ENCODE data around the gene CACNG1.

Gene CACNG1

DNA sequence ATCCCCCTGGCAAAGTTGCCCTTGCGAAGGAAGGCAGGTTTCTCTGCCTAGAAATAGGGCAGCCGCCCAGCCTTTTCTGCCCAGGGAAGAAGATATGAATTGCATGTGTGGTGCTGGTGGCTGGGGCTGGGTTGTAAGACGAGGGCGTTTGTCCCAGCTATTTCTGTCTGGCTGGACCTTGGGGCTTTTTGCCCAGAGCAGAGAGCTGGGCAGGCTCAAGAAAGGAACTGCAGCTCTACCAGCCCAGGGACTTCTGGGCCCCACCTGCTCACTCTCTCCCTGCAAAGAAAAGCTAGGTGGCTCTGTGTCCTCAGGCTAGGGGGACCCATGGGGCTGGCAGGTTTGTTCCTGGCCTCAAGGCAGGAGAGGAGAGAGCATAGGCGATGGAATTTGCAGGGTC, 586 bp downstream of the CACNG1 start:
- no peak overlapping the region for H3K4me3 ChIP-seq (ENCODE audit: low read depth, low read length)
- TF ChIP-seq, protein P1, sequence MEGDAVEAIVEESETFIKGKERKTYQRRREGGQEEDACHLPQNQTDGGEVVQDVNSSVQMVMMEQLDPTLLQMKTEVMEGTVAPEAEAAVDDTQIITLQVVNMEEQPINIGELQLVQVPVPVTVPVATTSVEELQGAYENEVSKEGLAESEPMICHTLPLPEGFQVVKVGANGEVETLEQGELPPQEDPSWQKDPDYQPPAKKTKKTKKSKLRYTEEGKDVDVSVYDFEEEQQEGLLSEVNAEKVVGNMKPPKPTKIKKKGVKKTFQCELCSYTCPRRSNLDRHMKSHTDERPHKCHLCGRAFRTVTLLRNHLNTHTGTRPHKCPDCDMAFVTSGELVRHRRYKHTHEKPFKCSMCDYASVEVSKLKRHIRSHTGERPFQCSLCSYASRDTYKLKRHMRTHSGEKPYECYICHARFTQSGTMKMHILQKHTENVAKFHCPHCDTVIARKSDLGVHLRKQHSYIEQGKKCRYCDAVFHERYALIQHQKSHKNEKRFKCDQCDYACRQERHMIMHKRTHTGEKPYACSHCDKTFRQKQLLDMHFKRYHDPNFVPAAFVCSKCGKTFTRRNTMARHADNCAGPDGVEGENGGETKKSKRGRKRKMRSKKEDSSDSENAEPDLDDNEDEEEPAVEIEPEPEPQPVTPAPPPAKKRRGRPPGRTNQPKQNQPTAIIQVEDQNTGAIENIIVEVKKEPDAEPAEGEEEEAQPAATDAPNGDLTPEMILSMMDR (IDR thresholded peaks at IDR 0.05; ENCODE audit: low read depth, low read length) = no peak

DNA sequence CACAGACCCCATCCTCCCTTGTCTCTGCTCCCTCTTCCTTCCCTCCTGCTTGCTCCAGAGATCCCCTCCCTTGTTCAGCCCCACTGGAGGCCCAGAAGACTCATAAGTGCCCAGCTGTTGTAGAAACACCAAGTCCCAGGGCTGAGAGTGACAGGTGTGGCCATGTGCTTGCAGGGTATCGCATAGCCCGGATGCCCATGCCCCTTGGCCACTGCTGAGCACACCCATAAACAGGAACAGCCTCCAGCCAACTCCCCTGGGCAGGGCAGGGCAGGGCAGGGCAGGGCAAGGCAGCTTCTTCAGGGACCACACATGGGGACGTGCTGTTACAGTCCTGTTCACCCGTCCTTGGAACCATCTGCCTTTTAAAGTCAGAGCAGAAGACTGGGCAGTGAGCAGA, 2.0 kb downstream of the CACNG1 start:
- TF ChIP-seq, protein P1 (IDR thresholded peaks at IDR 0.05; ENCODE audit: low read depth, low read length) = no peak
- H3K4me3 ChIP-seq (ENCODE audit: low read depth, low read length) = no peak overlapping the region

- TF ChIP-seq, protein P1 (IDR thresholded peaks at IDR 0.05; ENCODE audit: low read depth, low read length) = no peak
- H3K4me3 ChIP-seq (ENCODE audit: low read depth, low read length) = no peak overlapping the region
Observed at GRCh38 chr17:67047382-67047781, 3.0 kb downstream of the CACNG1 start.

GRCh38 chr17:67049025-67049739, 4.8 kb downstream of the CACNG1 start:
- no peak overlapping the region for H3K4me3 ChIP-seq (ENCODE audit: low read depth, low read length)
- TF ChIP-seq, protein P1 (IDR thresholded peaks at IDR 0.05; ENCODE audit: low read depth, low read length) = no peak

DNA sequence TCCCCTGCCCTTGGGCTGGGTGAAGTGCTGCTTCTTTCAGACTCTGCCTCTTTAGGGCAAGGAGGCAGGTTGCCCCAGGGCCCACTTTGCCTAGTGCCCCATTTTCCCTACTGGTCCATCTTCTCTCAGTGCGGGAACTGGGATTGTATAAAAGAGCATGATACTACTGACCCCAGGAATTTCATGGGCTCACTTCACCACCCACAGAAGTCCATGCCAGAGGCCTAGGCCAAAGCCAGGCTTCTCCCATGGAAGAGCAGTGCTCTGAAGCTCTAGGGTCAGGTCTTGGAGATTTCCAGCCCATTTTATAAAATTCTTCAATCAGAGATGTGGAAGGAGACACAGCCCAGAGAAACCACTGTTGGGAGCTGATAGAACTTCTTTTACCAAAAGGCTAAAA, 5.7 kb downstream of the CACNG1 start:
- TF ChIP-seq, protein P1 (IDR thresholded peaks at IDR 0.05; ENCODE audit: low read depth, low read length) = no peak
- no peak overlapping the region for H3K4me3 ChIP-seq (ENCODE audit: low read depth, low read length)

DNA sequence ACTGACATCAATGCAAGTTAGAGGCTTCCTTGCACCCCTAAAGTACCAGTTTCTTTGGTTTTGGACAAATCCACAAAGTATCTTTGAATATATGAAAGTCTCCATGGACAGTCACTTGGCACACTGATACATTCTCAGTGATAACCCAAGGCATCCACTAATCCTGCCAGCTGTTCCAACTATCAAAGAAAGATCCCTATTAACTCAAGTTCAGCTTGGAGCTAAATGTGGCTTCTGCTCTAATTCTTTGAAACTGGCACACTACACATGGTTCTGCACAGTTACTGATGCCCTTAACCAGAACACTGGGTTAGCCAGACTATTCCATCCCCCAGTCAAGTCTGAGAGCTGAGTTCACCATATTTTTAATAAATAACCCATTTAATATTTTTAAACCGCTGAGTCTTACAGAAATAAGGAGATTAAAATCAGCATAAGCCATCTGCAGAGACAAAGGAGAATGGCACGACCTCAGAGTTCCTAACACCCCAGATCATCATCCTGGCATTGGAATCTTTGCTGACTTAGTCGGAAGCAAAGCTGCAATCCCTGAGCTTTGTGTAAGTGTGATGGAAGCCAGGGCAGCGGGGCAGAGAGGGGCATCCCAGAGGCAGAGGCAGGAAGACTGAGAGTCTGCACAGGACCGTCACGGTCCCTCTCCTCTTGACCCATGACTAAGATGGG, 6.3 kb downstream of the CACNG1 start:
- TF ChIP-seq, protein P1 (IDR thresholded peaks at IDR 0.05; ENCODE audit: low read depth, low read length) = no peak
- no peak overlapping the region for H3K4me3 ChIP-seq (ENCODE audit: low read depth, low read length)

DNA sequence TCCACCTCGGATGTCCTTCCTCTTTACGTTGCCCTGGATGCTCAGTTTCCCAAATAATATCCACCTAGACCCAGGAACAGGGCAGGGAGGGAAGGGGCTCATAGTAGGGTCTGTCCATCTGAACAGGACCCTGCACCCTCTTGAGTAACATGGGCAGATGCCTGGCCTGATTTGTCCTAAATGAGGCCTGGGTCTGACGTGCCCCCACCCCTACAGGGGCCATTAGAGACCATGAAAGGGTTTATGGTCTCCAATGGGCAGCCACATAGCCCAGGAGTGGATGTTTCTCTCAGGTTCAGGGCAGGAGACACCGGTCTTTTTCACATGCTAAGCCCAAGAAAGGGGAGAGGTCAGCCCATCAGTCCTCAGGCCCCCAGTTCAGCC, 6.8 kb downstream of the CACNG1 start:
- TF ChIP-seq, protein P1 (IDR thresholded peaks at IDR 0.05; ENCODE audit: low read depth, low read length) = no peak

More for the DNA sequence above, 6.8 kb downstream of the CACNG1 start:
- no peak overlapping the region for H3K4me3 ChIP-seq (ENCODE audit: low read depth, low read length)
